Panc1 (cell line): Measurements from ENCODE around the gene MGRN1.

Experiments
- POLR2AphosphoS5 ChIP-seq: IDR thresholded peaks from 2 replicates; pipeline ENCODE4 v1.6.1; 2012; ENCODE audit warnings: mild to moderate bottlenecking, low read depth, low read length, moderate library complexity
- TCF7L2 ChIP-seq: IDR thresholded peaks from 2 replicates; pipeline ENCODE4 v1.6.1; 2011; ENCODE audit warnings: mild to moderate bottlenecking, low read depth, low read length, inconsistent platforms
- TF ChIP-seq, protein P1 (sequence below): fragments of 450-650 bp; IDR thresholded peaks from 2 replicates; pipeline ENCODE4 v1.5.1; 2017; ENCODE audit warnings: mild to moderate bottlenecking
- TF ChIP-seq, protein P2 (sequence below), 2 experiments: IDR thresholded peaks; 2 replicates each; pipeline ENCODE4 v1.6.1; 2011 to 2012; ENCODE audit warnings: low read depth in 2 of 2, control low read depth in 1 of 2, low read length in 1 of 2, mild to moderate bottlenecking in 1 of 2, moderate library complexity in 1 of 2; ENCODE audit not compliant: insufficient read depth in 1 of 2

DNA sequence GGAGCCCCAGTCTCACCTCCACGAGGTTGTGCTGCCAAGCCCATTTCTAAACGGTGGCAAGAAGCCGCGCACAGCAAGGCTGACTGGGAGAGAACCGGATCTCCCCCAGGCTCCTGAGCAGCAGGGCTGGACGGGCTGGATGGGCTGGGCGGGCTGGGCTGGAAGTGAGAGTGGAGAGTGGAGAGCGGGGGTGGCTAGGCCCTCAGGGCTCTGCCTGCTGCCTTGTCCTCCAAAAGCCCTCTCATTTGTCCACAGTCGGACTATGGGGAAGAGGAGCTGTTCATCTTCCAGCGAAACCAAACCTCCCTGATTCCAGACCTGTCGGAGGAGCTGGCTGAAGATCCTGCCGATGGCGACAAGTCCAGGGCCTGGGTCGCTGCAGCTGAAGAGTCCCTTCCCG lies 112.9 kb downstream of the MGRN1 start:
- TF ChIP-seq, protein P1, sequence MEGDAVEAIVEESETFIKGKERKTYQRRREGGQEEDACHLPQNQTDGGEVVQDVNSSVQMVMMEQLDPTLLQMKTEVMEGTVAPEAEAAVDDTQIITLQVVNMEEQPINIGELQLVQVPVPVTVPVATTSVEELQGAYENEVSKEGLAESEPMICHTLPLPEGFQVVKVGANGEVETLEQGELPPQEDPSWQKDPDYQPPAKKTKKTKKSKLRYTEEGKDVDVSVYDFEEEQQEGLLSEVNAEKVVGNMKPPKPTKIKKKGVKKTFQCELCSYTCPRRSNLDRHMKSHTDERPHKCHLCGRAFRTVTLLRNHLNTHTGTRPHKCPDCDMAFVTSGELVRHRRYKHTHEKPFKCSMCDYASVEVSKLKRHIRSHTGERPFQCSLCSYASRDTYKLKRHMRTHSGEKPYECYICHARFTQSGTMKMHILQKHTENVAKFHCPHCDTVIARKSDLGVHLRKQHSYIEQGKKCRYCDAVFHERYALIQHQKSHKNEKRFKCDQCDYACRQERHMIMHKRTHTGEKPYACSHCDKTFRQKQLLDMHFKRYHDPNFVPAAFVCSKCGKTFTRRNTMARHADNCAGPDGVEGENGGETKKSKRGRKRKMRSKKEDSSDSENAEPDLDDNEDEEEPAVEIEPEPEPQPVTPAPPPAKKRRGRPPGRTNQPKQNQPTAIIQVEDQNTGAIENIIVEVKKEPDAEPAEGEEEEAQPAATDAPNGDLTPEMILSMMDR: no peak
- TF ChIP-seq, protein P2, sequence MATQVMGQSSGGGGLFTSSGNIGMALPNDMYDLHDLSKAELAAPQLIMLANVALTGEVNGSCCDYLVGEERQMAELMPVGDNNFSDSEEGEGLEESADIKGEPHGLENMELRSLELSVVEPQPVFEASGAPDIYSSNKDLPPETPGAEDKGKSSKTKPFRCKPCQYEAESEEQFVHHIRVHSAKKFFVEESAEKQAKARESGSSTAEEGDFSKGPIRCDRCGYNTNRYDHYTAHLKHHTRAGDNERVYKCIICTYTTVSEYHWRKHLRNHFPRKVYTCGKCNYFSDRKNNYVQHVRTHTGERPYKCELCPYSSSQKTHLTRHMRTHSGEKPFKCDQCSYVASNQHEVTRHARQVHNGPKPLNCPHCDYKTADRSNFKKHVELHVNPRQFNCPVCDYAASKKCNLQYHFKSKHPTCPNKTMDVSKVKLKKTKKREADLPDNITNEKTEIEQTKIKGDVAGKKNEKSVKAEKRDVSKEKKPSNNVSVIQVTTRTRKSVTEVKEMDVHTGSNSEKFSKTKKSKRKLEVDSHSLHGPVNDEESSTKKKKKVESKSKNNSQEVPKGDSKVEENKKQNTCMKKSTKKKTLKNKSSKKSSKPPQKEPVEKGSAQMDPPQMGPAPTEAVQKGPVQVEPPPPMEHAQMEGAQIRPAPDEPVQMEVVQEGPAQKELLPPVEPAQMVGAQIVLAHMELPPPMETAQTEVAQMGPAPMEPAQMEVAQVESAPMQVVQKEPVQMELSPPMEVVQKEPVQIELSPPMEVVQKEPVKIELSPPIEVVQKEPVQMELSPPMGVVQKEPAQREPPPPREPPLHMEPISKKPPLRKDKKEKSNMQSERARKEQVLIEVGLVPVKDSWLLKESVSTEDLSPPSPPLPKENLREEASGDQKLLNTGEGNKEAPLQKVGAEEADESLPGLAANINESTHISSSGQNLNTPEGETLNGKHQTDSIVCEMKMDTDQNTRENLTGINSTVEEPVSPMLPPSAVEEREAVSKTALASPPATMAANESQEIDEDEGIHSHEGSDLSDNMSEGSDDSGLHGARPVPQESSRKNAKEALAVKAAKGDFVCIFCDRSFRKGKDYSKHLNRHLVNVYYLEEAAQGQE (IDR thresholded peaks at IDR 0.05; ENCODE audit: insufficient read depth in 1 of 2, low read depth in 2 of 2, low read length in 1 of 2): no peak
- no peak for TF ChIP-seq POLR2AphosphoS5
- TF ChIP-seq TCF7L2: no peak
